ENCODE results near the gene ENTPD6.
A peak's percentile ranks its signal among the peaks of the same experiment; 100 is the strongest.

Gene ENTPD6

DNA sequence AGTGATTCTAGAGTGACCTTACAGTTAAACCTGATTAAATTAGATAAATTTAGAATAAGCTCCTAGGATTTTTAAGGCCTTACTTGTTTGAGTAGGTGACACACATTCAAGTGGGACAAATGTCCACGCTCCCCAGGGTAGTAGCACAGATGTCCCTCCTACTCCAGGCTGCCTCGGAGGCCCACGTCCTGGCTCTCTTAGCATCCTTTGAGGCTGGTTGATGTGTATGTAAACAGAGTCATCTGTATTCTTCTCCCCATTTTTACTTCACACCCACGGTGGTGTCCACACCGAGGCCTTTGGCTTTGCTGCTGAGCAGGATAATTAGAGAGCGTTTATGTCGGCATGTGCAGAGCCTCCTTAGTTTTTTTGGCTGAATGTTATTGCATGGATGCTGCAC, 15.8 kb downstream of the ENTPD6 start:
- DNase-seq, result no peak

DNA sequence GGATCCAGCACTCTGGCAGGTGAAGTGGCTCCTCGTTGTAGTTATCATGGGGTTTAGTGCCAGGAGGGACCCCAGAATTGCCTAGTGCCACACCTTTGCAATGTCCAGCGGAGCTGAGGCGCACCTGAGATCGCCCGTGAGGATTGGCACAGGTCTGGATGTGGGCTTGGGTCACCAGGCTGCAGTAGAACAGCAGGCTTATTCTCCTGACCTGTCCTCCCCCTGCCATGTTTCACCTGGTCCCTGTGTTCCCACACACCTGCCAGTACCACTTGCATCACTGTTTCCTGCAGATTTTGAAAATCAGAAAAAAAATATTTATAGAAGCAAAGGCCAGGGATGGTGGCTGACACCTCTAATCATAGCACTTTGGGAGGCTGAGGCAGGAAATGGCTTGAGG, 16.7 kb downstream of the ENTPD6 start:
- DNase-seq, result no peak

DNA sequence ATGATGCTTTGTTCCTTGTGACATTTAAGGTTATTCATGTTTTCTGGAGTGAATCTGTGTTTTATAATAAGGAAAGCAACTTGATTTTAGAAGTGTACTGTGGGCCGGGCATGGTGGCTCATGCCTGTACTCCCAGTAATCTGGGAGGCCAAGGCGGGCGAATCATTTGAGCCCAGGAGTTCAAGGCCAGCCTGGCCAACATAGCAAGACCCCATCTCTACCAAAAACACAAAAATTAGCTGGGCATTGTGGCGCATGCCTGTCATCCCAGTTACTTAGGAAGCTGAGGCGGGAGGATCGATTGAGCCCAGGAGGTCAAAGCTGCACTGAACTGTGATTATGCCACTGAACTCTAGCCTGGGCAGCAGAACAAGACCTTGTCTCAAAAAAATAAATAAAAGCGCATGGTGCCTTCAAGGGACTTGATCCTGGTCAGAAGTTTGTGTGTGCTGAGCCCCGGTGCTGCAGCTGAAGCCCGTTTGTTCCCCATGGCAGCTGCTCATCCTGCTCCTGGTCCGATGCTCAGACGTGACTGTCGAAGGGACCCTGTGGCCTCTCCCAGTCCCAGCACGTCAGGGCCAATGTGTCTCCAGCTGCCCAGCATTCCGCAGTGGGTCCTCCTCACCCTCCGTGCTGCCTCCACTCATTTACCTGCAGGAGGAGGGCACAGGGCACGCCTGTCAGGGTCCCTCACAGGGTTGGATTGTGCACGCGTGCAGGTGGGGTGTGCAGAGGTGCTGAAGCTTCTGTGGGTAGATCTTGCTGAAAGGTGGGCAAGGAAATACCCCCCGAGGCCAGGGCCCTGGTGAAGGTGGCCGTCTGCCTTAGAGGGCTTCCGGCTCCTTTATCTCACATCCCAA, 18.3 kb downstream of the ENTPD6 start:
- DNase-seq, result no peak

DNA sequence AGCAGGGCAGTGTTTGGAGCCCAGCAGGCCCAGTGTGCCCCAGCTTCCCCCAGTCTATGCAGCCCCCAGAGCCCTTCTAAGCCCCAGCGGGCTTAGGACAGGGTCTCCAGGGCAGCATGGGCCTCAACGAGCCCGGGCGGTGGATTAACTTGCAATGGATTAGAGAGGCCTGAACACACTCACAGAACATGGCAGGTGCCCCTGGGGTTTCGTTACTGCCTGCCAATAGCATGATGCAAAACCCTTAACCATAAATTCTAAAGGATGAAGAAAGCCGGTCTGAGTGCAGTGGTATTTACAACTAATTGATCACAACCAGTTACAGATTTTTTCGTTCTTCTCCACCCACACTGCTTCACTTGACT, 18.9 kb downstream of the ENTPD6 start:
- no peak for DNase-seq

DNA sequence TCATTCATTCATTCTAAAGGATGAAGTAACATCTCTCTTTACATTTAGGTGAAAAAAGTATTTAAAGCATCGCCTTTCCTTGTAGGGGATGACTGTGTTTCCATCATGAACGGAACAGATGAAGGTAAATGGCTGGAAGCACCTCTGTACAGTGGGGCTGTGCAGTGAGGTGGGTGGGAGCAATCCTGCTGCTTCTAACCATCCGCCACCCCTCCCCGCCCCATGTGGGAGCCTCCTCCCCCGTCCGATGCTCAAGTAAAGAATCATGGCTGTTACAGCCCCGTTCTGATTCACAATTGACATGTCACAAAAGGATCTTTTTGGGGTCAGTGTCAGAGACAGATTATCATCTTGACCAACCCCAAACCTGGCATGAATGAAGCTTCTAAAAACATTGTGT, 19.3 kb downstream of the ENTPD6 start:
- DNase-seq, result no peak

DNA sequence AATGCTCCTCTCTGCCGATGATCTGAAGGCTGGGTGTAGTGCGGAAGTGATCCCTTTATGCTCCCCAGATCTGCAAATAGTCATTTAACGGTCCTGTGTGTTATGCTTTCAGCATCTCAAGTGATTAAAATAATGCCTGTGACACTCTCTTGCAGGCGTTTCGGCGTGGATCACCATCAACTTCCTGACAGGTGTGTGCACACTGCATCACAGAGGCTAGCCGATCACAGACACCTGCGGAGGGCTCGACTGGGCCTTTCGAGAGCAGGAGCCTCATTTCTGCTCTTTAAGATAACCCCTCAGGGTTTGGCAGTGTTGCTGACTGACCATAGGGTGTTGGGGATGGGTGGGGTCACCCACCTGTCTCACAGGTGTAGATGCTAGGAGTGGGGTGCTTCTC, 20.0 kb downstream of the ENTPD6 start:
- no peak for DNase-seq

DNA sequence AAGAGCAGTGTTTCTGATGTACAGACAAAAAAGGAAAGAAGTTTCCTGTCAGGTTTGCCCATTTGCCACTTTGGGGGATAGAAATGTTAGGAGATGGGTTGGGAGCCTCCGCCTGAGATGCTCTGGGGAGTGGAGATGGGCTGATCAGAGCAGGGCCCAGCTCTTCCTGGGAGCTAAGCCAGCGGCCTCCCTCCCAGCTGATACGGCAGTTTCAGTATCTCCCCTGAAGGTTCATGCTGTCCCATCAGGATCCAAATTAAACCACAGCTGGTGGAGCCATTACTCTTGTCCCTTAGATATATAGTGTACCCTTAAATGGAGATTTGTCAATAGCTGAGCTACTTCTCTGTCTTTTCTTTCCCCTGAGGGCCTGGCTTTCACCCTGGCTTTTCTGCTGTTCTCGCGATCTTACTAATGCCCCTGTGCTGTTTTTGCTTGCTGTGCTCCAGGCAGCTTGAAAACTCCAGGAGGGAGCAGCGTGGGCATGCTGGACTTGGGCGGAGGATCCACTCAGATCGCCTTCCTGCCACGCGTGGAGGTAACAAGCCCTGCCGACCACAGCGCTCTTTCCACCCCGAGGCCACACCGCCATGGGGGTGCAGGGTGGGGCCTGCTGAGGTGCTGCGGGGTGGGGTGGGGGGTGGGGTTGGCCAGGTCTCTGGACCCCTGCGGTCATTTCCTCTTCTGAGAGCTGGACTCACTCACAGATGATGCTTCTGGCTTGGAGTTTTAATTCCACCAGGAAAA, 20.9 kb downstream of the ENTPD6 start:
- DNase-seq, result no peak

DNA sequence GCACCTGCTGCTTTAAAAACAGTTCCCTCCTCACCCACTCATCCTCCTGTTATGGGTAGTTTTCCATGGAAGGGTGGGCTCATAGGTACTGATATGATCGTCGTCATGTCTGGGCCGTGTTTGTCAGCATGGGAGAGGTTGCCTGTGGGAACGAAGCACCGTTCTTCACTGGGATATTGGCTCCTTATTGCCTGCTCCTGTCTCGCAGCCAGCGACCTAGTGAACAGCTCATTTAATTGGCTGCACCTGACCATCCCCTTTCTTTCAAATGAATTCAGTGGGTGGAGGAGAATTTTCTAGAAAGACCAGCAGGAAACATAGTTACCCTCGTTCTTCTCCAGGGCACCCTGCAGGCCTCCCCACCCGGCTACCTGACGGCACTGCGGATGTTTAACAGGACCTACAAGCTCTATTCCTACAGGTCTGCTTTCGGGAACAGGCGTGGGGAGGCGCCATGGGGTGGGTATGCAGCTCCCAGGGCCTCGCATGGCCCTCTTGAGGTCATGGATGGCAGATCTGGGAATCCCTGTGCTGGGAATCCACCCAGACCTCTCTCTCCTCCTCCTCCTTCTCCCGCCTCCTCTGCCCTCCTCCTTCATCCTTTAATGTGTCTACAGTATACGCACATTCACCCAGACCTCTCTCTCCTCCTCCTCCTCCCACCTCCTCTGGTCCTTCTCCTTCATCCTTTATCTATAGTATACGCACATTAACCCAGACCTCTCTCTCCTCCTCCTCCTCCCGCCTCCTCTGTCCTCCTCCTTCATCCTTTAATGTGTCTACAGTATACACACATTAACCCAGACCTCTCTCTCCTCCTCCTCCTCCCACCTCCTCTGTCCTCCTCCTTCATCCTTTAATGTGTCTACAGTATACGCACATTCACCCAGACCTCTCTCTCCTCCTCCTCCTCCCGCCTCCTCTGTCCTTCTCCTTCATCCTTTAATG, 21.9 kb downstream of the ENTPD6 start:
- DNase-seq, result no peak

DNA sequence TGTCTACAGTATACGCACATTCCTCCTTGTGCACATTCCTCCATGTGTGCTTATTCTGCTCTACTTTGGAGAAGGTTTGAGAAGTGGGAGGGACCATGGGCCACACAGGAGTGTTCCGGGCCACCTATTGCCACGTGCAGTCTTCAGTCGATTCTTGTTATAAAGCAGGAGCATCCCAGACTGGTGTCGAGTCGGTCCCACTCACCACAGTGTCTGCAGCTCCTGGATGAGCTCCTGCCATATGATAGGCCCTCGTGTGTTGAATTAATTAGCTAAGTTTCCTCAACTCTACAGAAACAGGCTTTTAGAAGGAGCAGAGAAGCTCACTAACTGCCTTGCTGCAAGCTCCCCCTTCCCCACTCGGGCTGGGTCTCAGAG, 22.6 kb downstream of the ENTPD6 start:
- DNase-seq, result no peak

DNA sequence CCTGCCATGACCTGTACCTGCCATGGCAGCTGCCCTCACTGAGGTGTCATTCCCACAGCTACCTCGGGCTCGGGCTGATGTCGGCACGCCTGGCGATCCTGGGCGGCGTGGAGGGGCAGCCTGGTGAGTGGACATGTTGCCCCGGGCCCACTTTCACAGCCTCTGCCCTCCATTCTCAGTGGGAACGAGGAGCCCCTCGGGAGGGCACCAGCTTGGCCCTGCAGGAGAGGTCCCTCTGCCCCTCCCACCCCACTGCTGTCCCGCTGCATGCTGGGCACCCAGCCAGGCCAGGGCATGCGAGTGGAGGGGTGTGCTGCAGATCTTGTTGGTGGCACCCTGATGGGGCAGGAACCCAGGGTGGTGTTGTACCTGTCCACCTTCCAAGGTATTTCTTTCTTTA, 23.0 kb downstream of the ENTPD6 start:
- no peak for DNase-seq

DNA sequence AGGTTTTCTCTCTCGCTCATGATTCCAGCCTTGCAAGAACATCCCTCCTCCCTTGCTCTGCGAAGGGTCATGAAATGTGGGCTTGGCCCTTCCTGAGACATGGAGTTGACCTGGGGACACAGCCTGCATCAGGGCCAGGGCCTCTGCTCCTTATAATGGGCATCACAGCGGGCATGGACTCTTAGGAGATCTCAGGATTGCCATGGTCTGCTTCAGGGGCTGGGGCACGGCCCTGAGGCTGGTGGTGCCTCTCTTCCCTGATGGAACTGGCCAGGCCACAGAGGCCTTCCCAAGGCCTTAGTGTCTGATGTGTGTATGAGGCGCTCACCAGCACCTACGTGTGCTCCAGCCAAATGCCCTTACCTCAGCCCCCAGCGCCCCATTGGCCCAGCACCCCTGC, 23.9 kb downstream of the ENTPD6 start:
- DNase-seq, result no peak

DNA sequence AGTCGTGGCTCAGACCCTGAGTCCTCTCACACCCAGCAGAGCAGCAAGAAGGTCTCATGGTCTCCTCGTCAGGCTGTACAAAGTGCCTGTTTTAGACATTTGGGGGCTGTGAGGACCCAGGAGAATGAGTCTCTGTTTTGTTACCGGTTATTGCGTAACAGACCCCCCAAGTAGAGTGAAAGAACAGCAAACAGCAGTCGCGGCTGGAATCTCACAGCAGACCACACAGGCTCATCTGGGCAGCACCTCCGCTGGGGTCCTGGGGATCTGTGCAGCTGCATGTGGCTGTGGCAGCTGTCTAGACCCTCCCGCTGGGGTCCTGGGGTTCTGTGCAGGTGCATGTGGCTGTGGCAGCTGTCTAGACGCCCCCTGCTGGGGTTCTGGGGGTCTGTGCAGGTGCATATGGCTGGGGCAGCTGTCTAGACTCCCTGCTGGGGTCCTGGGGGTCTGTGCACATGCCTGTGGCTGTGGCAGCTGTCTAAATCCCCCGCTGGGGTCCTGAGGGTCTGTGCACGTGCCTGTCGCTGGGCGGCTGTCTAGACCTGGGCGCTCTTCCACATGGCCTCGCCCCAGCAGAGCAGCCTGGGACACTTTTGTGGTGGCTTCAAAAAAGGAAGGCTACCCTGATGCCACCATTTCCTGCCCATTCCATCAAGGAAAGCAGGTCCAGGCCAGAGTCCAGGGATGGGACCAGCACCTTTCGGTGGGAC, 24.7 kb downstream of the ENTPD6 start:
- DNase-seq, result peak; percentile 35

DNA sequence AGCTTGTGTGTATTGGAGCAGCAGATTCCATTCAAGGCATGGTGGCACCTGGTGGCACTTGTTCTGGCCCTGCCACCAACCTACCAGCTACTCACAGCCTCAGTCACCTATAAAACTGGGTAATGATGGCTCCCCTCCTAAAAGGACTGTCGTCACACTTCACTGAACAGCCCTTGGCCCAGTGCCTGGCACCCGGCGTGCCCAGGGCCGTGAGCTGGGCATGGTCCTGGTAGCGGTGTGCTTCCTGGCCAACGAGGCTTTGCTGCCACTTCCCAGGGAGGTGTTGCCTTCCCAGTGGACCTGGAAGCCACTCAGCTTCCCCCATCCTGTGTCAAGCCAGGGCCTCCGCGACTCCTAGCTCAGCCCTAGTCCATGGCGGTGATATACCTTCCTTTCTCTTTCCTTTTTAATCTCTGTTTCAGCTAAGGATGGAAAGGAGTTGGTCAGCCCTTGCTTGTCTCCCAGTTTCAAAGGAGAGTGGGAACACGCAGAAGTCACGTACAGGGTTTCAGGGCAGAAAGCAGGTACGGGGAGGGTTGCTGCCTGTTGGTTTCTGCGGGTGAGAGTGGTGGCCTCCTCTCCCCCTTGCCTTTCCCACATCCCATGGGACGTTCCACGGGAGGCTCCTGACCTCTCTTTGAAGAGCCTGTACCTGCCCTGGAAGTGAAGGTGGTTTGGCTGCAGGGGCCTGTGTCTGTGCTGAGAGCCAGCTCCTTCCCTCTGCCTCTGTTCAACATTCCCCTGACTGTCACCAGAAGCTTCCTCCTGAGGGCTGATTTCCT, 25.5 kb downstream of the ENTPD6 start:
- no peak for DNase-seq

DNA sequence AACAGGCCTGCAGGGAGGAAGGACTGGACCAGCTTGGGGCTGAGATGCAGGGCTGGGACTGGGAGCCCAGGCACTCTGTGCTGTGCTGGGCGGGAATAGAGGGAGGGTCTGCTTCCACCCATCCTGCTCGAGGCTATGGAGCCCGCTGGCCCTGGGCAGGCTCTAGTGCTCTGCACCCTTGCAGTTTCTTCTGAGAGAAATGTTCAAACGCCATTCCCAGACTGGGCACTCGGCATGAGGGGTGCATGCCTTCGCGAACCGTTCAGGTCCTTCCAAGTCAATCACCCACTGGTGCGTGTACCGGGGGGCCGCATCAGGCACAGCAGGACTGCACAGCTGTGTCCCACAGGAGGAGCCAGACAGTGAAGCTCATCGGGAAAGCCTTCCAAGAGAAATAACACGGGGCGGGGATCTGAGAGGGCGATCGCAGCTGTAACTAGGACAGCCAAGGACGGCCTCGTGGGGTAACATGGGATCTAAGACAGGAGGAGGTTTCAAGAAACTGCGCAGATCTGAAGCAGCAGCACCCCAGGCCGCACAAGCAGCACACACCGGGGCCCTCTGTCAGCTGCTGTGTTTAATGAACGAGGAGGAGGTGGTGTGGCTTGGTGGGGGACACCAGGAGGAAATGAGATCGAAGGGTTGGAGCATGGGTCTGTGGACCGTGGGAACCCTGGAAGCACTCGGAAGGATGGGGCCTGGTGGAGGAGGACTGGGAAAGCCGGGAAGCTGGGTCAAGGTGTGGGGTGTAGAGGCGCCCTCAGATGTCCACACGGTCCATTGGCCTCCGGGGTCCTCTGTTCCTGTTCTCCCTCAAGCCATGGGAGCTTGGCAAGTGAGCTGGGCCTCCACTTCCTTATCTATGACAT, 26.3 kb downstream of the ENTPD6 start:
- DNase-seq, result no peak

DNA sequence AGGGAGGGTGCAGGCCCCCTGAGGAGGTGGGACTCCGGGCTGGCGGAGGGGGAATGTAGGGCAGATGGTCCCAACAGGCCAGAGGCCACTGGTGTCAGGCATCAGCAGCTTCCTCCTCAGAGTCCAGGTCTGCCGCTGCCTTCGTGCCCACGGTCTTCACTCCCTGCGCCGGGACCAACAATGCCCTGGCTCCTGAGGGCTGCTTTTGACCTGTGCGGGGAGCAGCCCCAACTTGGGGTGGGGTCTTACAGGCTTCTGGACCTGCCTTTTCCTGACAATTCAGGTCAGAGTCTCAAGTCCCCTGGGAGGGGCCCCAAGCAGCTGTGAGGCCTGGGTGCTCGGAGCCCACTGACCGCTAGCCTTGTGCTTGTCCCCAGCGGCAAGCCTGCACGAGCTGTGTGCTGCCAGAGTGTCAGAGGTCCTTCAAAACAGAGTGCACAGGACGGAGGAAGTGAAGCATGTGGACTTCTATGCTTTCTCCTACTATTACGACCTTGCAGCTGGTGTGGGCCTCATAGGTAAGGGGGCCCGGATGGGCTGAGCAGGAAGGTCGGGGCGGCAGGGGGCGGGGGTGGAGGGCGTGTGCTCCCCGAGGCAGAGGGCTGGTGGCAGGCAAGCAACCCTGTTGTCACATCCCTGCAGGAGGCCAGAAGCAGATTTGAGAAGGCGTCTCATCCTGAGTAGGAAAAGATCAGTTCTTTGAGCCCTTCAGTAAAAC, 27.1 kb downstream of the ENTPD6 start:
- DNase-seq, result no peak

DNA sequence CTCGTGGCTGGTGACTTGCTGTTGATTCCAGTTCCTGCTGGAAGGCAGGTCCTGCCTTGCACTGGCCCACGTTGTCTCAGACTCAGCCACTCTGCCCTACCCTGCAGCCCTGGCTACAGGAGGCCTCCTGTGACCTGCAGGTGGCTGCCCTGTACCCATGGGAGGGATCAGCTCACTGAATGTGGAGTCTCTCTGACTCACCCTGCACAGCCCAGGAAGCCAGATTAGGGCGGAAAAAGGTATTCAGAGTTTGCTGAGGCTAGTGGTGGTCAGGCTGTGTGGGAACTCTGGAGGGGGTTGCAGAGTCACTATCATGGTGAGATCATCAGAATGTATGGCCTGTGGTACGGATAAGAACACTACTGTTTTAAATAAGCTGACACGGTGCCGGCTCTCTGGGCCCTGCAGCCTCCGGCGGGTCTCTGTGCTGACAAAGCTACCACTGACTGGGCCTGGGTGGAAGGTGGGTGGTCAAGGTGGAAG, 27.7 kb downstream of the ENTPD6 start:
- peak; percentile 70 for DNase-seq

DNA sequence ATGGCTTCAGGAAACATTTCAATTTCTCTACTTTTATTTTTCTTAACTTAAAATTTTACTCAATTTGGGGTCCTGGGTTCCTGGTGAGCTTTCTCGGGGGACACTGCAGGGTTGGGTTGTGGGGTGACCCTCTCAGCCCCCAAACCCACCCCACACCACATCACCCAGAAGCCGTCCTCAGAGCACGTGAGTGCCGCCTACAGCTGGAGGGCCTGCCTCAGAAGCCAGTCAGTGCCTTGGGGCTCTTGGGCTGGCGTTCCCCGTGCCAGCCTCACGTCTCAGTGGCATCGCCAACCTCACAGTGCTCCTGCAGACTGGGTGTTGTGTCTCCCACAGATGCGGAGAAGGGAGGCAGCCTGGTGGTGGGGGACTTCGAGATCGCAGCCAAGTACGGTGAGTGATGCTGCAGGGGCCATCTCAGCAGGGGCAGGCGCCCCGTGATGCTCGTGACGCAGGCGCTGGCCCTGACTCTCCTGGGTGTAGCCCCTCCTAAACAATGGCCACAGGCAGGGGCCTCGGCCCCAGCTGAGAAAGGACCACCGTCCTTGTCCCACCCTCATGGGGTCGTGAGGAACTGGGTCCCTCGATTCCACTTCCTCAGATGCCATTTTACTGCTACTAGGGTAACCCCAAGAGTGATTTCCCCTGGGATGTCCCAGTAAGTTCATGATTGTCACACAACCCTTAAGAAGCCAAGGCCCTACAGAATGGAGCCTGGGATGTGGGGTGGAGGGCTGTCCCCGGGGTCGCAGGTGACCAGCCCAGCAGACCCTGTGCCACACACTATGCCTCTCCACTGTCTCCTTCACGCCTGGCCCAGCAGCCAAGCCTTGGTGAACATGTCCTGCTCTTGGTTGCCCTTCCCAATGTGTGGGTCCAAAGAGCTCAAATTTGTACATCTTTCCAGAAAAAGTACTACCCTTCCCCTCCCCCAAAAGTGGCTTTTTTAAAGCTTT, 28.5 kb downstream of the ENTPD6 start:
- no peak for DNase-seq

DNA sequence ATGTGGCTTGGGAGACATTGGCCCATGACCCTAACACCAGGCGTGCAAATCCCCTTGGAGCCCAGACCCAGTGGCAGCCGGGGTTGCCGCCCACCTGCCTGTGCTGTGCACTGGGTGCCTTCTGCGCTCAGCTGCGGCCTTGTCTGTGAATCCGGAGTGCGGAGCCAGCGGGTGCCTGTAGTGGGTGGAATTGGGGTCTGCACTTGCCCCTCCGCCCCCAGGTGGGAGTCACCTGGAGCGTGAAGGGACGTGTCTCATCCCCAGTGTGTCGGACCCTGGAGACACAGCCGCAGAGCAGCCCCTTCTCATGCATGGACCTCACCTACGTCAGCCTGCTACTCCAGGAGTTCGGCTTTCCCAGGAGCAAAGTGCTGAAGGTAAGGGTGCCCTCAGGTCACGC, 29.4 kb downstream of the ENTPD6 start:
- DNase-seq, result no peak

Measured in hematopoietic multipotent progenitor cell treated with erythropoietin and hydrocortisone succinate and interleukin-3 and kit ligand, for 4 days (in vitro differentiated cells).